ENCODE results near the gene NKD2.
"Not testable (repeated sequence)": the region's sequence is repeated elsewhere in the genome, so short reads cannot be mapped to it uniquely, and the experiment has no call there.

The NKD2 gene

GRCh38 chr5:1075931-1076330 lies 67.3 kb downstream of the NKD2 start:
- no peak for DNase-seq

DNA sequence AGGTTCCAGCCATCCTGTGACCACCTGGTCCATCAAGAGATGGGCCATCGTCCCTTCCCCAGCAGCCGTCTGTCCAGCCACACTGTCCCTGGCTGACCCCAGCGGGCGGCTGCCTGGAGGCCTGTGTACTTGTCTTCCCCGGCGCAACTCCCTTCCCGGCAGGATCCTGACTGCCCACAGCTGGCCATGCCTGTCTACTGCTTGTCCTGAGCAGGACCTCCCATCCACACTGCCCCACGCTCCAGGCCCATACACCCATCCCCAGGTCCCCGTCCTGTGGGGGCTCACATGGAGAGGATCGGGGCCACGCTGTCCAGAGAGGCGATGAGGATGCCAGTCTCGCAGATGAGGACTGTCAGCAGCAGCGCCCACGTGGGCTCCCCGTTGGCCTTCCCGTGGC lies 67.8 kb downstream of the NKD2 start:
- DNase-seq = no peak

DNA sequence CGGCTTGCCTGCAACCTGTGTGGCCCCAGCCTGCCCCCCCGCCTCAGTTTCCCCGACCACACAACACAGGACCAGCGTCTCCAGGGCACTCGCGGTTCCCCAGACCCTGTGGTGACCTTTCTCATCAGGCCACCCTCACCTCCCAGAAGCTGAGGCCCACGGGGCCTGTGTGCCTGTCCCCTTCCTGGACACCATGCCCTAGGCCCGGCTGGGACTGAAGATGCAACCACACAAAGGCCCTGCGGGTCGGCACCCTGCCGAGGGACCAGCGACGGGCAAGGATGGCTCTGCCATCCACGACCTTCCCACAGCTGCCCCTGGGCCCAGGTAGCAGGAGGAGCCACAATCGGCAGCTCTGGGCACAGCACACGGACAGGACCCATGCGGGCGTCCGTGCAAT lies 68.4 kb downstream of the NKD2 start:
- DNase-seq = no peak

DNA sequence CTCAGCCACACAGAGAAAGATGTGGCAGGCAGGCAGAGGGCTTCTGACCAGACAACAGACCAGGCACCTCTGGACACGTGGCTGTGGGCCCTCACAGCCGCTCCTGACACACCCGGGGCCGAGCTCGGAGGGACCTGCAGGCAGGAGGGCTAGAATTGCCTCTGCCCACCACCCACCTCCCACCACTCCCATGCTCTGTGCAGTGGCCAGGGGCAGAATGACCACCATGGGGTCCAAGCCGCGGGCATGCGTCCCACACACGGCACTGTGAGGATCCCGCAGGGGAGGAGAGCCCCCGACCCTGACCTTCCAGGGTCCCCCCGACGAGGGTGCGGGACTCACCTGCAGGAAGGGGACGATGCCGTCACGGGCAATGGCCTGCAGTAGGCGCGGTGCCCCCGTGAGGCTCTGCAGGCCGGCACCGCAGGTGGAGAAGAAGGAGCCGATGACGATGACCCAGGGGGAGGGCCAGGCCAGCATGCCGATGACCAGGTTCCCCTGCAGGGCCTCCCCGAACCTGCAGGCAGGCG lies 69.0 kb downstream of the NKD2 start:
- no peak for DNase-seq

GRCh38 chr5:1078206-1078605 lies 69.6 kb downstream of the NKD2 start:
- DNase-seq = no peak

DNA sequence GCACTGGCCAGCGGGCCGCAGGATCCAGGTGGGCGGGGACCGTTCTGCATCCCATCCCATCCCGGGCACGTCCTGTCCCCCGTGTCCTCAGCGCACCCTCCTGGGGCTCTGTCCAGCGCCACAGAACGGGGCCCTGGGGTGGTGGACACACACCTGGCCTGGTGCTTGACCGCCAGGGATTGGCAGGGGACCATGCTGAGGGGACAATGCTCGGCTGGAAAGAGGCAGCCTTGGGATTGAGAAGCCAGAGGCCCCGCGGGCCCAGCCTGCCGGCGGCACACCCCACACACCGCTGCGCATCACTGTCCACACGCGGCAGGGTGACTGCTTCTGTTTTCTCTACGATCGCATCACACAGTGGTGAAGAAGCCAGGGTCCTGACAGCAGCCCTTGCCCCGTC lies 70.2 kb downstream of the NKD2 start:
- no peak for DNase-seq

- DNase-seq = no peak
These were observed 70.9 kb downstream of the NKD2 start for GRCh38 chr5:1079486-1079885.

- DNase-seq = no peak
These were observed 71.4 kb downstream of the NKD2 start for GRCh38 chr5:1079961-1080360.

DNA sequence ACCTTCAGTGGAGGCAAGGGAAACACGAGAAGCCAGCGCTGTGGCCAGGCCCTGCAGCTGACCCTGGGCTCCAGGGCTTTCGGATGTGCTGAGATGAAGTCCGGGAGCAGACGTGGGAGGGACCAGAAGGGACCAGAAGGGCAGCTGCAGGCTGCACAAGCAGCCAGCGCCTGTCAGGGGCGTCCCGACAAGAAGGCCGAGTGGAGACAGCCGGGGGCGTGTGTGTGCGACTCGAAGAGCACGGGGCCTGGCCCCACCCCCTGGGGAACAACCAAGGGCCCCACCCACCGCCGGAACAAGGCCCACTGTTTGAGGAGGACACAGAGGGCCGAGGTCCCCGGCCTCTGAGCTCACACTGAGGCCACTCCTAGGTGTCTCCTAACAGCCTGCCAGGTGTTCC lies 71.8 kb downstream of the NKD2 start:
- DNase-seq = no peak

DNA sequence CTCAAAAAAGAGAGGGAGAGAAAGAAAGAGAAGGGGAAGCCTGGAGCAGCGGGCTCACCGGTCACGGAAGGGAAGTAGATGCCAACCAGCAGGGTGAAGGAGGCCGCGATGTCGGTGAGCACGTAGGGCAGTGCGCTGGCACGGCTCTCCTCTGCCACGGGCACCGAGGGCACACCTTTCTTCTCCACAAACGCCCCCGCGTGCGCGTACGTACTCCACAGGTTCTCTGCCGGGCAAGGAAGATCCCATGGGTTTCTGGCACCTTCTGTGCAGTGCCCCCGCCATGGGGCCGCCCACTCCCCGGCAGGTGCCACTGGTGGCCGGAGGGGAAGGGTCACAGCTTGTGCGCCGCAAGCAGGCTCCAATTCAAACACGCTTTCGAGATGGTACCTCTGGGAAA lies 72.9 kb downstream of the NKD2 start:
- DNase-seq = no peak

- not testable (repeated sequence) for DNase-seq
These were observed 74.4 kb downstream of the NKD2 start for GRCh38 chr5:1083026-1083425.

GRCh38 chr5:1083823-1084605 lies 75.4 kb downstream of the NKD2 start:
- DNase-seq = no peak

GRCh38 chr5:1085391-1085790 lies 76.8 kb downstream of the NKD2 start:
- DNase-seq = no peak

GRCh38 chr5:1086137-1086536 lies 77.5 kb downstream of the NKD2 start:
- no peak for DNase-seq

- DNase-seq = no peak
These were observed 78.3 kb downstream of the NKD2 start for GRCh38 chr5:1086871-1087270.

DNA sequence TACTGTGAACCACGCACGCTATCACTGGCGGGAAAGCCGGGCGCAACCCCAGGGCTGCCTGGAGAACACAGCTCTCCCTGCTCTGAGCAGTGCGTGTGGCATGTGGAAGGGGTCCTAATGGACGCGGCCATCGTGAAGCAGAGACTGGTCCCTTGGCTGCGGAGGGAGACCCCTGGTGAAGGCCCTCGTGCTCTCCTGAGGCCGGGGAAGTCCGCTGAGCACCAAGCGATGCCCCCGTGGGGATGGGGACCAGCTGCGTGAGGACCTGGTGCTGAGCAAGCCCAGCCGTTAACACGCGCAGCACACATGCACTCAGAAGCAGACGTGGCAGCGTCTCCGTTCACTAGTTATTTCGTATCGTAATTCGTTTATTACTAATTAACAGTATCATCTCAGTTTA lies 78.8 kb downstream of the NKD2 start:
- DNase-seq = no peak

DNA sequence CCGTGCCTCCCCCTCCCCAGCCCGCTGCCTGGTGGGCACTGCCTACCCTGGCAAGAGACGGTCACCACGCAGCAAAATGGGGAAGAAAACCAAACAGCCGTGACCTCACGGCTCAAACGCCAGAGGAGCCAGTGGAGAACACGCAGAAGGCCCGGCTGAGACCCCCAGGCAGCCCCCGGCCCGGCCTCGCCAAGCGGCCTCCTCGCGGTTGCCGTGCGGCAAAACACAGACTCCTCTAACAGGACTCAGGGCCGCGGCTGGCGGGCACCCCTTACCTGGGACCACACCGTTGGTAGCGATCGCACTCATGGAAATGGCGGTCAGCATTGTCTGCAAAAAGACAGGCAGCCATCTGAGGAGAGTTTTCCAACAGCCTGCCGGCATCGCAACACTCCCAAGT lies 79.4 kb downstream of the NKD2 start:
- DNase-seq = no peak
